GM12874 (cell line): ENCODE data around the gene LRP1B.

Experiments
- CTCF ChIP-seq: IDR thresholded peaks from 2 replicates; pipeline ENCODE4 v1.5.1; 2011; ENCODE audit warnings: low read depth, mild to moderate bottlenecking, control low read depth, low read length, moderate library complexity; ENCODE audit not compliant: insufficient read depth

Gene LRP1B

GRCh38 chr2:141515931-141516330, 614.9 kb downstream of the LRP1B start:
- no peak for TF ChIP-seq CTCF

- TF ChIP-seq CTCF = no peak
Observed at GRCh38 chr2:141513853-141514252, 617.0 kb downstream of the LRP1B start.

GRCh38 chr2:141508806-141509595, 621.8 kb downstream of the LRP1B start:
- no peak for TF ChIP-seq CTCF

- TF ChIP-seq CTCF = no peak
Observed at GRCh38 chr2:141508086-141508752, 622.6 kb downstream of the LRP1B start.

- no peak for TF ChIP-seq CTCF
Observed at GRCh38 chr2:141506135-141506534, 624.7 kb downstream of the LRP1B start.

- TF ChIP-seq CTCF = no peak
Observed at GRCh38 chr2:141501752-141502151, 629.1 kb downstream of the LRP1B start.

GRCh38 chr2:141499123-141499522, 631.7 kb downstream of the LRP1B start:
- no peak for TF ChIP-seq CTCF
